Measurements from ENCODE around the gene VDR.

Gene VDR

DNA sequence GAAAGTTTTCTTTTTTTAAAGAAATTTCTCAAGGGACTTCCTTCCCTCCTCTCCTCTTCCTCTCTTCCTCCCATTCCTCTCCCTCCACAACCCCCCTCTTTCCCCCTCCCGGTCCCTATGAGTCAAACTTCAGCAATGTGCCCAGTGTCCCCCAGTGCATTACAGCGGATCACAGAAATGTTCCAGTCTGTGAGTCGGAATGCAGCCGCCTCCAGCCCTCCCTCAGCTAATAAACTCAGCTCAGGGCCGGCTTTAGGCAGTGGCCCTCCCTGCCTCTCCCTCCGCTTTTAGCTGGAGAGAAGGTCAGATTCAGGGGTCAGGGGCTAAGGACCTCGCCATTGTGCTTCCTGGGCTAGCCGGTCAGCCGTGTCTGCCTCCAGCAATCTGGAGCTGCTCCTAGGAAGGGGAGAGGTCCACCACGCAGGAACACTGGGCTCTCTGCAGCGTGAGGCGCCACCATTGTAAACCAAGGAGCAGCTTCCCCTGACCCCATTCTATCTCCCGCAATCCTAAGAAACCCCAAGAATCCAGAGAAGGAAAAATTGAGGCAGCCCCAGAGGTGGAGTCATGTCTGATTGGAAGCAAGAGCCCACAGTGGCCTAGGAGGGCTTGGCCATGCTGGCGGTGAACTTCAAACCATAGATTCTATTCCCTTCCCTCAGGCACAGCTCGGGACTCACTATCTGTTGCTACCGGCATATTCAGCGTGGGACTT, 84.0 kb downstream of the VDR start:
- TF ChIP-seq Cebpa-rat (IDR thresholded peaks at IDR 0.05), result no peak
- Histone ChIP-seq H3K36me3 (peaks cover 0 to 18% (median 3%) of the 10 kb centered on the region in 11 experiments; a peak in 6 of 22 replicates), H3K4me1 (peaks cover 74 to 83% (median 79%) of the 10 kb centered on the region in 10 experiments)

DNA sequence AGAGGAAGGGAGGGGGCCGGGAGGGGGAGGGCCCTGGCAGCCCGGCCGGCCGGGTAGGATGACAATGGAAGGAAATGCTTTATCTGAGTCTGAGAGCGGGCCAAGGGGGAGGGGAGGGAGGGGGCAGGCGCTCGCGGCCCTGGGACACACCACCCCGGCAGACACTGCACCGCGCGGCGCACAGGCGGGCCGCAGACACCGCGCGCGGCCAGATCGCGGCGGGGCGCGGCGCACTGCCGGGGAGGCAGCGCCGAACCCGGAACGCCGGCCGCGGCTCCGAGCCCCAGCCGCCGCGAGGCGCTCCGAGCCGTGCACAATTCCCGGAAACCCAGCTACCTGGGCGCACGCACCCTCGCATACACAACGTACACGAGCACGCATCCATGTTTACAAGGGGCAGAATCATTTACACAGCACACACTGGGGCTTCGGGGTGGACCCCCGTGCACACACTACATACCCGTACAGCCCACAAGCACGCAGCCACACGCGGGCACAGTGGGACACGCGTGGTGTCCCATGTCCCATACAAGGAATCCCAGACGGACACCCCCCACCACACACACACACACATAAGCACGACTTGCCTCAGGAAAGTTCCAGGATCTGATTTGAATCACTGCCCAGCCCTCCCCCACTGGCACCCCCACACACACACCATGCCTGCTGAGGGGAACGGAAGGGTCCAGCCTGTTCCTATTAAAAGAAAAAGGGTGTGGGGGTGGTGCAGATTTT, 84.7 kb downstream of the VDR start, which contains the start of gene HDAC7:
HDAC7 (minus strand) TSS at position 8 of the 735 bp plus-strand sequence. CDS start 118 bp downstream, outside the sequence.
- Histone ChIP-seq H3K27me3 (no peaks in the 10 kb centered on the region), H3K27ac (peak within 1 kb of the TSS; percentile 91 to 98 (median 96)), H3K4me3 (peak within 1 kb of the TSS; percentile 83 to 92 (median 88)), H3K36me3 (peaks cover 0 to 25% (median 6%) of the 10 kb centered on the region in 11 experiments; a peak in 10 of 22 replicates), H3K4me2 (peak within 1 kb of the TSS; percentile 92 to 100 (median 99)), H3K9ac (peak within 1 kb of the TSS; percentile 91 to 98 (median 96)), H3K4me1 (peaks cover 79 to 86% (median 81%) of the 10 kb centered on the region in 10 experiments), H4K20me1 (peaks cover 0 to 40% (median 27%) of the 10 kb centered on the region in 11 experiments; a peak in 15 of 22 replicates), H3K9me3 (replicated peaks in 1 of 11) (no peaks in the 10 kb centered on the region)
- no peak for TF ChIP-seq Cebpa-rat (IDR thresholded peaks at IDR 0.05)

More for the DNA sequence above, 84.0 kb downstream of the VDR start:
- no peaks in the 10 kb centered on the region for H3K9me3 ChIP-seq (replicated peaks in 1 of 11)
- no peaks in the 10 kb centered on the region for H3K27me3 ChIP-seq
- H3K27ac ChIP-seq, result peak overlapping the region; percentile 91 to 98 (median 96); a peak in 21 of 22 replicates
- peak overlapping the region; percentile 83 to 92 (median 88) for H3K4me3 ChIP-seq
- H4K20me1 ChIP-seq, result peaks cover 0 to 33% (median 25%) of the 10 kb centered on the region in 11 experiments; a peak in 15 of 22 replicates
- H3K4me2 ChIP-seq, result peak overlapping the region; percentile 79 to 99 (median 94)
- peak overlapping the region; percentile 91 to 98 (median 96) for H3K9ac ChIP-seq

DNA sequence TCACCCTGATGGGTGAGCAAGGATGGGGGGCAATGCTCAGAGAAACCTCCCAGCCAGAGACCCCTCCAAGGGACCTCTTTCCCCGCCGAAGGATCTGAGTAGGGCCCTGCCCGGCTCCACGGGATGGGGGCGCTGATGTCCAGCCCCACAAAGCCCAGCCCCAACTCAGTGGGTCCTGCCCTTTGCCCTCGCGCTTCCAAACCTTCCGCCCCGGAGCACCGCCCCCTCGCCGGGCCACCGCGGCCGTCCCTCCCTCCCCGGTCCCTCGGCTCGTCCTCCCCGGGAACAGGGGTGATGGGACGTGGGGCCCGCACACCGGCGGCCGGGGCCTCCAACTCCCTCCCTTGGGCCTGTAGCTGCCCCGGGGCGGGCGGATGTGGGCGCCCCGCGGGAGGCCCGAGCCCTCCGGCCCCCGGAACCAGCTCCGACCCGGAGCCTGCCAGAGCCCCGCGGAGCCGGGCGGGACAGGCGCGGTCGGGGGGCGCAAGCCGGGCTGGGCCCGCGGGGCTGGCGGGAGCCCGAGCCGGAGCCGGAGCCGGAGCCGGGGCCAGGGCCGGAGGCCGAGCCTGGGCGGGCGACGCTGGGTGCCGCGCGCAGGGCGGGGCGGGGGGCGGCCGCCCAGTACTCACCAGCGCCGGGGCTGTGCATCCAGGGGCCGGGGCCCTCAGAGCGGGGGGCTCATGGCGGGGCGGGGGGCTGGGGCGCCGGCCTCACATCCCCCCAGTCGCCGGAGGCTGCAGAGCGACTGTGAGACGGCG, 85.5 kb downstream of the VDR start:
- H3K36me3 ChIP-seq, result peaks cover 0 to 33% (median 14%) of the 10 kb centered on the region in 11 experiments; a peak in 11 of 22 replicates
- peak overlapping the region; percentile 91 to 98 (median 96) for H3K9ac ChIP-seq
- H4K20me1 ChIP-seq, result peaks cover 0 to 48% (median 33%) of the 10 kb centered on the region in 11 experiments; a peak in 15 of 22 replicates
- H3K4me3 ChIP-seq, result peak overlapping the region; percentile 83 to 92 (median 88)
- no peak for TF ChIP-seq Cebpa-rat (IDR thresholded peaks at IDR 0.05)
- no peaks in the 10 kb centered on the region for H3K27me3 ChIP-seq
- H3K4me2 ChIP-seq, result peak overlapping the region; percentile 90 to 100 (median 99)
- no peaks in the 10 kb centered on the region for H3K9me3 ChIP-seq (replicated peaks in 1 of 11)
- peak overlapping the region; percentile 91 to 98 (median 96) for H3K27ac ChIP-seq
- H3K4me1 ChIP-seq, result peaks cover 79 to 89% (median 82%) of the 10 kb centered on the region in 10 experiments

DNA sequence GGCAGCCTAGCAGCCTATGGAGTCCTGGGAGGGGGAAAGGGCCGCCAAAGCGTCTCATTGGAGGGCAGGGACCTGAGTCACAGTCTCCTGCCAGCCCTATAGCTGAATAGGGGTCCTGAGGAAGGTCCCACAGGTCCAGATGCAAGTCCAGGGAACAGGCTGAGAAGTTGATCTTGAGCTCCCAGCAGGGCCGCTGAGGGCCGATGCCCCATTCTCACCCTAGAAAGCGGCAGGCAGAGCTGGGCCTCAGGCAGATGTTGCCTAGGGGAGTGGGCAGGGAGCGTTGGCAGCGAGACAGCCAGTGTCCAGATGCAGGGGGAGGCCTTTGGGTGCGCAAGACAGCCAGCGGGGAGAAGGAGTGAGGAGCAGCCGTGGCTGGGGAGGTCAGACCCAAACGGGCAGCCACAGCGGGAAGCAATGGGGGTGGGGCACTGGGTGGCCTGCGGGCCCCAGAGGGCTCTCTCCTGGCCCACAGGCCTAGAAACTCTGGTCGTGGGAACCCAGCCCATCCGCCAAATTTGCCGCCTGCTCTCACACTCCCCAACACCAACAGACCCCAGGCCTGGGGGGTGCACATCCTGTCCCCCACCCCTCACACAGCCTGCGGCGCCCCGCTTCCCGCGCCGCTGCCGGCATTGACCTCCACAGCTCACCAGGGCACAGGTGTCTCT, 86.2 kb downstream of the VDR start:
- Histone ChIP-seq H4K20me1 (peaks cover 0 to 55% (median 40%) of the 10 kb centered on the region in 11 experiments; a peak in 15 of 22 replicates), H3K36me3 (peaks cover 0 to 37% (median 15%) of the 10 kb centered on the region in 11 experiments; a peak in 11 of 22 replicates), H3K9ac (peak overlapping the region; percentile 91 to 98 (median 96)), H3K4me1 (peaks cover 79 to 89% (median 82%) of the 10 kb centered on the region in 10 experiments), H3K4me2 (peak overlapping the region; percentile 90 to 100 (median 99)), H3K9me3 (replicated peaks in 1 of 11) (no peaks in the 10 kb centered on the region), H3K27ac (peak overlapping the region; percentile 91 to 98 (median 96)), H3K4me3 (peak overlapping the region; percentile 83 to 92 (median 88)), H3K27me3 (no peaks in the 10 kb centered on the region)
- no peak for TF ChIP-seq Cebpa-rat (IDR thresholded peaks at IDR 0.05)

DNA sequence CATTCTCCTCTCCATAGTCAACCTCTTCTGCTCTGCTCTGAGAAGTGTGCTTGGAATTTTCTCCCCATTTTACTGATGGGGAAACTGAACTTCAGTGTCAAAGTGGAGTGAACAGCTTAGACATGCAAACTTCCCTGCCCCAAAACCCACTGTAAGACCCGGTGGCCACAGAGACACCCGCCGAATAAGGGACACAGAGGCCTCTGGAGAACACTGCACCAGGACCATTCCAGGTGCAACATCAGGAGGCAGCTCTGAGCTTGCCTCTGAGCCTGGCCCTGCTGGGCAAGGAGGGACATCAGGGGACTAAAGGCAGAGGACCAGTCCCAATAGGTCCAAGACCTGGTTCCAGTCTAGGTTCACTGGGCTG, 86.8 kb downstream of the VDR start:
- Histone ChIP-seq H3K9ac (peak overlapping the region; percentile 91 to 98 (median 96)), H3K9me3 (replicated peaks in 1 of 11) (no peaks in the 10 kb centered on the region), H3K27ac (peak overlapping the region; percentile 91 to 98 (median 96)), H3K4me3 (peak overlapping the region; percentile 83 to 92 (median 88)), H4K20me1 (peaks cover 0 to 59% (median 41%) of the 10 kb centered on the region in 11 experiments; a peak in 15 of 22 replicates), H3K4me2 (peak overlapping the region; percentile 90 to 100 (median 99)), H3K36me3 (peaks cover 0 to 37% (median 15%) of the 10 kb centered on the region in 11 experiments; a peak in 11 of 22 replicates), H3K27me3 (no peaks in the 10 kb centered on the region), H3K4me1 (peaks cover 78 to 88% (median 81%) of the 10 kb centered on the region in 10 experiments)
- TF ChIP-seq Cebpa-rat (IDR thresholded peaks at IDR 0.05), result no peak

GRCh38 chr12:47817272-47818006, 87.4 kb downstream of the VDR start:
- Histone ChIP-seq H3K4me2 (peak overlapping the region; percentile 90 to 100 (median 99)), H3K4me3 (peak overlapping the region; percentile 83 to 92 (median 88)), H3K9ac (peak overlapping the region; percentile 91 to 98 (median 96)), H3K36me3 (peaks cover 0 to 37% (median 15%) of the 10 kb centered on the region in 11 experiments; a peak in 11 of 22 replicates), H3K9me3 (replicated peaks in 1 of 11) (no peaks in the 10 kb centered on the region), H3K27ac (peak overlapping the region; percentile 91 to 98 (median 96)), H3K27me3 (no peaks in the 10 kb centered on the region), H3K4me1 (peaks cover 76 to 86% (median 80%) of the 10 kb centered on the region in 10 experiments), H4K20me1 (peaks cover 0 to 62% (median 41%) of the 10 kb centered on the region in 11 experiments; a peak in 15 of 22 replicates)
- TF ChIP-seq Cebpa-rat (IDR thresholded peaks at IDR 0.05), result no peak
